Psoas muscle (tissue), 8 donors: Measurements from ENCODE around the gene SULT1B1. TPM values are rescaled to one million over a fixed set of nuclear protein-coding genes. Genes with fewer than 3 reads are reported as not detected.
"Not testable (repeated sequence)": the region's sequence is repeated elsewhere in the genome, so short reads cannot be mapped to it uniquely, and the experiment has no call there.

Experiments used
- ATAC-seq, 4 donors: fragments of 200-7000 bp; cut with Tn5 transposase; one replicate each; pipeline ENCODE4 v1.9.1; 2020; ENCODE audit warnings: moderate library complexity in 3 of 4, mild to moderate bottlenecking in 2 of 4
- DNase-seq, 2 donors: peaks; one replicate each; pipeline ENCODE4 v3.0.0-alpha.2; 2020
- H3K27ac ChIP-seq: fragments of 200-600 bp; one replicate; pipeline ENCODE4 v1.8.0; 2022
- H3K27me3 ChIP-seq, 3 donors: fragments of 200-600 bp in 1 of 3; one replicate each; pipeline versions ENCODE4 v1.6.1 to v1.8.0; 2013 to 2022; ENCODE audit warnings: low read length in 2 of 3, mild to moderate bottlenecking in 2 of 3, moderate library complexity in 1 of 3; ENCODE audit not compliant: insufficient read depth in 3 of 3
- H3K36me3 ChIP-seq, 2 donors: fragments of 200-600 bp in 1 of 2; one replicate each; pipeline versions ENCODE4 v1.6.1 to v1.8.0; 2013 to 2022; ENCODE audit warnings: low read depth in 1 of 2, mild to moderate bottlenecking in 1 of 2, moderate library complexity in 1 of 2; ENCODE audit not compliant: insufficient read depth in 1 of 2
- H3K4me1 ChIP-seq: fragments of 200-600 bp; one replicate; pipeline ENCODE4 v1.8.0; 2022
- H3K4me3 ChIP-seq: fragments of 200-600 bp; one replicate; pipeline ENCODE4 v1.8.0; 2022; ENCODE audit warnings: mild to moderate bottlenecking
- H3K9me3 ChIP-seq: fragments of 200-600 bp; one replicate; pipeline ENCODE4 v1.8.0; 2022
- CTCF ChIP-seq: fragments of 200-600 bp; IDR thresholded peaks from one replicate; pipeline ENCODE4 v1.8.0; 2022; ENCODE audit warnings: antibody characterized with exemption
- WGBS, 3 donors: extraction: QIAGEN DNeasy Blood & Tissue Kit; methylation state at CpG; one replicate each; pipeline versions ENCODE4 v1.1.6 to v1.1.7; 2013; 5-methylcytosine and 5-hydroxymethylcytosine counted together
- intact Hi-C, 2 donors: fragments of 100-400 bp; cut with DNase I; formaldehyde crosslinking; loops; one replicate each; pipeline versions ENCODE4 v1.11.0 to v1.14.2; 2022
- polyA plus RNA-seq, 3 donors: library from polyadenylated mRNA; stranded (reverse); fragments of 200-250 nt; gene quantifications; one replicate each; pipeline ENCODE4 v1.2.3, GENCODE V29; 2013
- total RNA-seq, 4 donors: library from RNA; stranded (reverse); fragmentation: NEBNext Ultra II Directional in 2 of 4; extraction: Animal tissue kit (Norgen Biotek cat#: 25700) in 2 of 4; gene quantifications; one replicate each; pipeline versions ENCODE4 v1.2.1 to v1.2.4, GENCODE V29; 2021 to 2023
- donor health status: healthy with polysubstance abuse.
- donor health status: DM: no; HTN: no; CAD: no; lungs with moderate emphysema.
- donor health status: Bipolar disorder and iron deficiency.
- donor health status: healthy.
- donor health status: DM: yes; HTN: yes; CAD: no.
- donor health status: DM: no; HTN: no; CAD: no.
- donor health status: DM: no; HTN: no; CAD: no.
- donor health status: DM: yes; HTN: yes; CAD: no.

Gene SULT1B1
- total and polyA plus RNA-seq, 7 donors: 0.03 to 0.74 (median 0.24) TPM

GRCh38 chr4:69773484-69773883, 13.1 kb upstream of the SULT1B1 start:
- DNase-seq (no peak), ATAC-seq (no peak)
- Histone ChIP-seq H3K4me1 (no peaks in the 10 kb centered on the region), H3K27ac (no peak overlapping the region), H3K4me3 (no peak overlapping the region), H3K36me3 (no peaks in the 10 kb centered on the region), H3K9me3 (no peaks in the 10 kb centered on the region), H3K27me3 (no peaks in the 10 kb centered on the region)
- intact Hi-C loops: no loop called here
- WGBS, 3 donors: 69 to 75% (median 75%) methylated on average over 3 of the region's 3 CpGs
- no peak for TF ChIP-seq CTCF

GRCh38 chr4:69768554-69768953, 8.1 kb upstream of the SULT1B1 start:
- 41 to 61% (median 45%) methylated on average over 3 of the region's 3 CpGs for WGBS, 3 donors
- H3K36me3 ChIP-seq, H3K4me3 ChIP-seq, ATAC-seq, H3K9me3 ChIP-seq, H3K27ac ChIP-seq, DNase-seq, H3K4me1 ChIP-seq, intact Hi-C loops, H3K27me3 ChIP-seq: not testable (repeated sequence)

- intact Hi-C loops: no loop called here
- H3K4me3 ChIP-seq: no peak overlapping the region
- DNase-seq (no peak), ATAC-seq (no peak)
- H3K9me3 ChIP-seq: no peaks in the 10 kb centered on the region
- H3K4me1 ChIP-seq: no peaks in the 10 kb centered on the region
- H3K27ac ChIP-seq: no peak overlapping the region
- TF ChIP-seq CTCF: no peak
- H3K27me3 ChIP-seq: no peaks in the 10 kb centered on the region
- no peaks in the 10 kb centered on the region for H3K36me3 ChIP-seq
- WGBS, 3 donors: 78 to 92% (median 90%) methylated on average over 1 of the region's 1 CpG
Observed at GRCh38 chr4:69765751-69766150, 5.3 kb upstream of the SULT1B1 start.

- Histone ChIP-seq H3K27me3 (no peaks in the 10 kb centered on the region), H3K4me3 (no peak overlapping the region), H3K4me1 (no peaks in the 10 kb centered on the region), H3K36me3 (no peaks in the 10 kb centered on the region), H3K27ac (no peak overlapping the region), H3K9me3 (no peaks in the 10 kb centered on the region)
- no peak for TF ChIP-seq CTCF
- DNase-seq: no peak
- no peak for ATAC-seq
- WGBS, 3 donors: 11 to 23% (median 17%) methylated on average over 1 of the region's 1 CpG
- intact Hi-C loops: no loop called here
Observed at GRCh38 chr4:69764311-69764710, 3.9 kb upstream of the SULT1B1 start.

GRCh38 chr4:69763233-69763632, 2.8 kb upstream of the SULT1B1 start:
- intact Hi-C loops: no loop called here
- ATAC-seq (no peak), DNase-seq (no peak)
- H3K27ac ChIP-seq: no peak overlapping the region
- H3K9me3 ChIP-seq: no peaks in the 10 kb centered on the region
- H3K4me3 ChIP-seq: no peak overlapping the region
- no peaks in the 10 kb centered on the region for H3K4me1 ChIP-seq
- 90 to 92% (median 92%) methylated on average over 3 of the region's 3 CpGs for WGBS, 3 donors
- H3K36me3 ChIP-seq: no peaks in the 10 kb centered on the region
- no peaks in the 10 kb centered on the region for H3K27me3 ChIP-seq
- no peak for TF ChIP-seq CTCF
